ENCODE results near the gene INPP4B.

DNA sequence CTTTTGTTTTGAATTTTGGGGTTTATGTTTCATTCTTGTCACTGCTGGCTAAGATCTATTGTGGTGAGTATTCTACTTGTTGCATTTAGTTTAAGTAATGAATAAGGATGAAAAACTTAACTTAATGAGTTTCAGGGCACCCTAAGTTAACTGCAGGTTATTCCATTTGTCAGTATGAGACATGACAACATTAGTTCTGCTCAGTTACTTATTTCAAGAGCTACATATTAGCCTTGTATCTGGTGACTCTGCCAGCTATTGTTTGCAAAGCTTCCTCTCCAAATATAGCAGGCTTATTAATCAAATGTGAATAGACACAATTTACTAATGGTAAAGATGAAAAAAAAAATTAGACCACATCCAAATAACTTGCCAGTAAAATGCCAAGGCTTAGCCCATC lies 642.6 kb downstream of the INPP4B start:
- TF ChIP-seq, protein P1, sequence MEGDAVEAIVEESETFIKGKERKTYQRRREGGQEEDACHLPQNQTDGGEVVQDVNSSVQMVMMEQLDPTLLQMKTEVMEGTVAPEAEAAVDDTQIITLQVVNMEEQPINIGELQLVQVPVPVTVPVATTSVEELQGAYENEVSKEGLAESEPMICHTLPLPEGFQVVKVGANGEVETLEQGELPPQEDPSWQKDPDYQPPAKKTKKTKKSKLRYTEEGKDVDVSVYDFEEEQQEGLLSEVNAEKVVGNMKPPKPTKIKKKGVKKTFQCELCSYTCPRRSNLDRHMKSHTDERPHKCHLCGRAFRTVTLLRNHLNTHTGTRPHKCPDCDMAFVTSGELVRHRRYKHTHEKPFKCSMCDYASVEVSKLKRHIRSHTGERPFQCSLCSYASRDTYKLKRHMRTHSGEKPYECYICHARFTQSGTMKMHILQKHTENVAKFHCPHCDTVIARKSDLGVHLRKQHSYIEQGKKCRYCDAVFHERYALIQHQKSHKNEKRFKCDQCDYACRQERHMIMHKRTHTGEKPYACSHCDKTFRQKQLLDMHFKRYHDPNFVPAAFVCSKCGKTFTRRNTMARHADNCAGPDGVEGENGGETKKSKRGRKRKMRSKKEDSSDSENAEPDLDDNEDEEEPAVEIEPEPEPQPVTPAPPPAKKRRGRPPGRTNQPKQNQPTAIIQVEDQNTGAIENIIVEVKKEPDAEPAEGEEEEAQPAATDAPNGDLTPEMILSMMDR (conservative IDR thresholded peaks at IDR 0.05), result no peak
- TF ChIP-seq EZH2 (IDR thresholded peaks at IDR 0.05; ENCODE audit: low read depth), result no peak
